GM12891 (cell line): Measurements from ENCODE around the gene EHD4.

ENCODE experiments used
- POLR2A ChIP-seq: IDR thresholded peaks from 2 replicates; pipeline ENCODE4 v1.6.1; 2011; ENCODE audit warnings: low read depth, low read length, control low read depth
- SPI1 ChIP-seq: IDR thresholded peaks from 2 replicates; pipeline ENCODE4 v1.6.1; 2011; ENCODE audit warnings: low read depth, low read length, control low read depth
- TAF1 ChIP-seq: IDR thresholded peaks from 2 replicates; pipeline ENCODE4 v1.6.1; 2011; ENCODE audit warnings: low read depth, low read length, control low read depth

DNA sequence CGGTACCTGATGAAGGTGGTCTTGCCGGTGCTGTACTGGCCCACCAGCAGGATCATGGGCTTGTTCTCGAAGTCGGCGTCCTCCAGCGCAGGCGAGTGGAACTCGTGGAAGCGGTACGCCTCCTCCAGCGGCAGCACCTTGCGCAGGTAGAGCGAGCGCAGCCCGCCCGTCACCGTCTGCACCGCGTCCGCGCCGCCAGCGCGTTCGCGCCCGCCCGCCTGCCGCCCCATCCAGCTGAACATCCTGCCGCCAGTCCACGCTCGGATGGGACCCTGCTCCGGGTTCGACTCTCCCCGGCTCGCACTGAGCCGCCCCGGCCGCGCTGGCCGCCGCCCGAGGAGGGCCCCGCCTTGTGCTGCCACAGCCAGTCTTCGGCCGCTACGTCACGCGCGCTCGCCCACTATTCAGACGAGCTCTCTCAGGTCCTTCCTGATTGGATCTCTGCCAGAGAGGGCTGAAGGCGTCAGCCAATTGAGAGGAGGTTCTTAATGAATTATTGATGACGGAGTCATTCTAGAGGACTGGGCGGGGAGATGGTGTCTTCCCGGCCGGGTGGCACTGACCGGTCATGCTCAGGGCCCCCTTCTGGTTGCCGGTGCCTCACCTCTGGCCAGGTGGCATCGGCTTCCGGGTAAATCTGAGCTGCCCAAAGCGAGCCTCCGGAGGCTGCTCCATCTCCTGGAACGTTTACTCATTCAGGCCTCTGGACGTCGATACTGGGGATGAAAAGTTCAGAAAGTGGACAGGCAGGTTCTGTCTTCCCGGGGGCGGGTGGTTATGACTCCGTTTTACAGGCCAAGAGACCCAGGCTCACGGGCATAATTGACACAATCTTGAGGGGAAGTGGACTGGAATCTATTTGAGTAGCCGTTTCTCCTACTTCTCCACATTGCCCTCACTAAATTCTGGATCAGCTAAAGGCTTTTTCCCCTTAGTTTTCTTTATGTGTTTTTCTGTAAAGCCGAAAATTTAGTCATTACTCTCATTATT, at the start of gene EHD4:
- TF ChIP-seq POLR2A: peak; percentile 89
- peak; percentile 93 for TF ChIP-seq TAF1
- TF ChIP-seq SPI1: peak; percentile 39
